HCT116 (cell line): Measurements from ENCODE around the gene CFAP74. TPM values are rescaled to one million over a fixed set of nuclear protein-coding genes. Genes with fewer than 3 reads are reported as not detected.

Experiments
- ATAC-seq: fragments of 200-7000 bp; cut with Tn5 transposase; 2 replicates; pipeline ENCODE4 v1.9.1; 2020; ENCODE audit warnings: mild to moderate bottlenecking, moderate library complexity
- BruUV-seq: library from RNA; stranded (reverse); fragments of 400-500 nt; replicated peaks from 2 replicates; lab custom pipeline; 2021; lab: Mats Ljungman, UMichigan
- CTCF ChIA-PET: fragments of 300-600 bp; sonication (Branson Sonifier 250); formaldehyde crosslinking; loops from one replicate; lab custom pipeline; 2021; ENCODE audit warnings: antibody characterized with exemption; lab: Charles Lee
- POLR2A ChIA-PET: fragments of 300-600, 350-600 bp; sonication (Branson Sonifier 250); formaldehyde crosslinking; loops from one replicate; lab custom pipeline; 2021; ENCODE audit warnings: antibody characterized with exemption; lab: Charles Lee
- RAD21 ChIA-PET, 2 experiments: fragments of 300-600 bp; sonication (Branson Sonifier 250); formaldehyde crosslinking; loops; one replicate each; lab custom pipeline; 2023; ENCODE audit warnings: low total read pairs in 2 of 2; ENCODE audit not compliant: uncharacterized antibody in 2 of 2, unreplicated experiment in 2 of 2, low non-redundant PET in 1 of 2; lab: Charles Lee
- DNase-seq: peaks from one replicate; pipeline ENCODE4 v3.0.0-alpha.2; 2010; ENCODE audit warnings: low read depth, low spot score
- H2AFZ ChIP-seq: fragments of 200-600 bp; shearing (Covaris generic), sonication (generic); 2 replicates; pipeline ENCODE4 v1.6.1; 2017; ENCODE audit warnings: low read depth, mixed run types, mixed read lengths, antibody characterized with exemption, low read length; ENCODE audit not compliant: poor library complexity, severe bottlenecking
- H3K27ac ChIP-seq: 2 replicates; pipeline ENCODE4 v1.5.1; 2012; ENCODE audit warnings: low read depth, low read length
- H3K27me3 ChIP-seq: fragments of 200-600 bp; sonication (generic); 2 replicates; pipeline ENCODE4 v1.6.1; 2016; ENCODE audit warnings: mixed run types, low read length, mixed read lengths; ENCODE audit not compliant: insufficient read depth
- H3K36me3 ChIP-seq, 2 experiments: fragments of 200-500 bp in 1 of 2; fragments of 200-600 bp in 1 of 2; sonication (Bioruptor generic) in 1 of 2; sonication (generic) in 1 of 2; 2 replicates each; pipeline versions ENCODE4 v1.5.1 to v1.6.1; 2014 to 2016; ENCODE audit warnings: low read length in 2 of 2, inconsistent platforms in 1 of 2, mixed read lengths in 1 of 2, mixed run types in 1 of 2; ENCODE audit not compliant: insufficient read depth in 2 of 2, control insufficient read depth in 1 of 2
- H3K4me1 ChIP-seq, 2 experiments: fragments of 200-600 bp in 1 of 2; sonication (generic) in 1 of 2; 2 replicates each; pipeline versions ENCODE4 v1.5.1 to v1.6.1; 2012 to 2017; ENCODE audit warnings: low read length in 2 of 2, inconsistent platforms in 1 of 2, mild to moderate bottlenecking in 1 of 2, mixed read lengths in 1 of 2, mixed run types in 1 of 2, moderate library complexity in 1 of 2; ENCODE audit not compliant: insufficient read depth in 2 of 2, control insufficient read depth in 1 of 2
- H3K4me2 ChIP-seq: fragments of 200-600 bp; sonication (generic); 2 replicates; pipeline ENCODE4 v1.6.1; 2017; ENCODE audit warnings: mixed run types, low read length, mixed read lengths
- H3K4me3 ChIP-seq, 2 experiments: fragments of 200-600 bp in 1 of 2; sonication (generic) in 1 of 2; replicated peaks in 1 of 2; 2 replicates each; pipeline ENCODE4 v1.5.1; 2011 to 2016; ENCODE audit warnings: low read length in 2 of 2, control low read depth in 1 of 2, low read depth in 1 of 2, mild to moderate bottlenecking in 1 of 2, mixed read lengths in 1 of 2, mixed run types in 1 of 2
- H3K79me2 ChIP-seq: fragments of 200-600 bp; sonication (generic); 2 replicates; pipeline ENCODE4 v1.6.1; 2017; ENCODE audit warnings: mild to moderate bottlenecking, mixed run types, low read length, moderate library complexity, mixed read lengths; ENCODE audit not compliant: insufficient read depth
- H3K9ac ChIP-seq: fragments of 200-600 bp; sonication (generic); 2 replicates; pipeline ENCODE4 v1.6.1; 2016; ENCODE audit warnings: low read length, mixed read lengths
- H3K9me2 ChIP-seq: fragments of 200-600 bp; sonication (generic), shearing (Covaris generic); 2 replicates; pipeline ENCODE4 v1.6.1; 2017; ENCODE audit warnings: mixed run types, mild to moderate bottlenecking, moderate library complexity; ENCODE audit not compliant: insufficient read depth
- H3K9me3 ChIP-seq, 2 experiments: fragments of 200-500 bp in 1 of 2; fragments of 200-600 bp in 1 of 2; sonication (Bioruptor generic) in 1 of 2; sonication (generic) in 1 of 2; 2 replicates each; pipeline ENCODE4 v1.6.1; 2014 to 2017; ENCODE audit warnings: low read length in 2 of 2, mixed read lengths in 2 of 2, inconsistent platforms in 1 of 2, low read depth in 1 of 2, mild to moderate bottlenecking in 1 of 2, mixed run types in 1 of 2, moderate library complexity in 1 of 2; ENCODE audit not compliant: control insufficient read depth in 1 of 2, insufficient read depth in 1 of 2
- H4K20me1 ChIP-seq: fragments of 200-600 bp; sonication (generic), shearing (Covaris generic); 2 replicates; pipeline ENCODE4 v1.6.1; 2017; ENCODE audit warnings: mixed run types, mild to moderate bottlenecking, moderate library complexity; ENCODE audit not compliant: insufficient read depth
- CBX3 ChIP-seq: IDR thresholded peaks from 2 replicates; pipeline ENCODE4 v1.6.1; 2012; ENCODE audit warnings: low read depth
- ELF1 ChIP-seq: IDR thresholded peaks from 2 replicates; pipeline ENCODE4 v1.6.1; 2012; ENCODE audit warnings: low read depth, borderline replicate concordance
- FOSL1 ChIP-seq: IDR thresholded peaks from 2 replicates; pipeline ENCODE4 v1.6.1; 2012; ENCODE audit warnings: low read depth
- POLR2AphosphoS5 ChIP-seq: IDR thresholded peaks from 2 replicates; pipeline ENCODE4 v1.6.1; 2011; ENCODE audit warnings: mild to moderate bottlenecking, low read depth, low read length, moderate library complexity
- SP1 ChIP-seq: IDR thresholded peaks from 2 replicates; pipeline ENCODE4 v1.6.1; 2012; ENCODE audit warnings: low read depth
- TCF7L2 ChIP-seq: IDR thresholded peaks from 2 replicates; pipeline ENCODE4 v1.7.0; 2011; ENCODE audit warnings: borderline replicate concordance, inconsistent platforms; ENCODE audit not compliant: insufficient read depth, insufficient read length; ENCODE audit errors: extremely low read depth
- YY1 ChIP-seq: IDR thresholded peaks from 2 replicates; pipeline ENCODE4 v1.6.1; 2011; ENCODE audit warnings: low read length, low read depth, moderate library complexity, mild to moderate bottlenecking; ENCODE audit not compliant: insufficient replicate concordance; ENCODE audit errors: extremely low read depth
- ZFX ChIP-seq: fragments of 450-650 bp; IDR thresholded peaks from 2 replicates; pipeline ENCODE4 v1.6.1; 2017
- intact Hi-C: fragments of 100-400 bp; cut with micrococcal nuclease; formaldehyde crosslinking; loops from 2 replicates; pipeline ENCODE4 v1.10.0; 2022
- total RNA-seq: library from RNA; stranded (reverse); gene quantifications from one replicate; pipeline ENCODE4 v1.2.1, GENCODE V29; 2021; ENCODE audit not compliant: unreplicated experiment
- TF ChIP-seq, protein P1 (sequence below): IDR thresholded peaks from 2 replicates; pipeline ENCODE4 v1.6.1; 2011; ENCODE audit warnings: mild to moderate bottlenecking, low read length, moderate library complexity; ENCODE audit not compliant: insufficient replicate concordance; ENCODE audit errors: extremely low read depth
- TF ChIP-seq, protein P2 (sequence below): IDR thresholded peaks from 2 replicates; pipeline ENCODE4 v1.6.1; 2012; ENCODE audit warnings: low read depth

The CFAP74 gene
- total RNA-seq, 1 experiment from 2014 or later, result 4.9 TPM

DNA sequence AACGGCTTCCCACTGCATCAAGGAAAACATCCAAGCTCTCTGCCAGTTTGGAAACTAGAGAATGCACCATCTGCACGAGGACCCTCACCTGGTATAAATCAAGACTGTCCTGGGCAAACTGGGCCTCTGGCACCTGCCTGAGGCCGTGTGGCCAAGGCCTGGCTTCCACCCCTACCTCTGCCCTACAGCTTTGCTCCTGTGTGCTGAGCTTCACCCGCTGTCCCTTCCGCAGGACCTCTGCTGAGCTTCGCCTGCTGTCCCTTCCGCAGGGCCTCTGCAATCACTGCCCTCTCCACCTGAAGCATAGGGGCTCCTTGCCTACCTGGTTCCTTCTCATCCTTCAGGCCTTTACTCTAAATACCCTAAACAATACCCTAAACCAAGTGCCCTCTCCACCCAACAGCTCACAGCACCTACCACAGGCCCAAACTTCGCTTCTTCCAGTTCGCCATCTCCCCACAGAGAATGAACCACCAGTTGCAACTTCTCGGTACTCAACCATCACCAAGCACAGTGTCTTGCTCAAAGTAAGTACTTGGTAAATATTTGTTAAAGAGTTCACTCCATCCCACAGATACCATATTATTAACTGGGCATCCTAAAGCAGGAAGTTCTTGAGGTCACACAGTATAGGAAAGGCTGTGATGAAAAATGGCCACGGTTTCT is 131.1 kb downstream of the CFAP74 start:
- H3K79me2 ChIP-seq, result peaks cover 99% of the 10 kb centered on the region
- intact Hi-C loops, result no loop called here
- H3K27ac ChIP-seq, result no peak overlapping the region
- no peak overlapping the region for H3K4me3 ChIP-seq
- H4K20me1 ChIP-seq, result peaks cover 24% of the 10 kb centered on the region; the same call in 1 of the 2 replicates
- DNase-seq (no peak), ATAC-seq (no peak)
- no peaks in the 10 kb centered on the region for H3K9me2 ChIP-seq
- no peak overlapping the region for H3K4me2 ChIP-seq
- H3K9ac ChIP-seq, result no peak overlapping the region
- no peaks in the 10 kb centered on the region for H3K27me3 ChIP-seq
- no peak overlapping the region for H2AFZ ChIP-seq
- TF ChIP-seq CBX3, result no peak
- TF ChIP-seq YY1, result no peak
- TF ChIP-seq, protein P1, sequence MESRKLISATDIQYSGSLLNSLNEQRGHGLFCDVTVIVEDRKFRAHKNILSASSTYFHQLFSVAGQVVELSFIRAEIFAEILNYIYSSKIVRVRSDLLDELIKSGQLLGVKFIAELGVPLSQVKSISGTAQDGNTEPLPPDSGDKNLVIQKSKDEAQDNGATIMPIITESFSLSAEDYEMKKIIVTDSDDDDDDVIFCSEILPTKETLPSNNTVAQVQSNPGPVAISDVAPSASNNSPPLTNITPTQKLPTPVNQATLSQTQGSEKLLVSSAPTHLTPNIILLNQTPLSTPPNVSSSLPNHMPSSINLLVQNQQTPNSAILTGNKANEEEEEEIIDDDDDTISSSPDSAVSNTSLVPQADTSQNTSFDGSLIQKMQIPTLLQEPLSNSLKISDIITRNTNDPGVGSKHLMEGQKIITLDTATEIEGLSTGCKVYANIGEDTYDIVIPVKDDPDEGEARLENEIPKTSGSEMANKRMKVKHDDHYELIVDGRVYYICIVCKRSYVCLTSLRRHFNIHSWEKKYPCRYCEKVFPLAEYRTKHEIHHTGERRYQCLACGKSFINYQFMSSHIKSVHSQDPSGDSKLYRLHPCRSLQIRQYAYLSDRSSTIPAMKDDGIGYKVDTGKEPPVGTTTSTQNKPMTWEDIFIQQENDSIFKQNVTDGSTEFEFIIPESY, result no peak
- no peak for TF ChIP-seq ZFX
- TF ChIP-seq, protein P2, sequence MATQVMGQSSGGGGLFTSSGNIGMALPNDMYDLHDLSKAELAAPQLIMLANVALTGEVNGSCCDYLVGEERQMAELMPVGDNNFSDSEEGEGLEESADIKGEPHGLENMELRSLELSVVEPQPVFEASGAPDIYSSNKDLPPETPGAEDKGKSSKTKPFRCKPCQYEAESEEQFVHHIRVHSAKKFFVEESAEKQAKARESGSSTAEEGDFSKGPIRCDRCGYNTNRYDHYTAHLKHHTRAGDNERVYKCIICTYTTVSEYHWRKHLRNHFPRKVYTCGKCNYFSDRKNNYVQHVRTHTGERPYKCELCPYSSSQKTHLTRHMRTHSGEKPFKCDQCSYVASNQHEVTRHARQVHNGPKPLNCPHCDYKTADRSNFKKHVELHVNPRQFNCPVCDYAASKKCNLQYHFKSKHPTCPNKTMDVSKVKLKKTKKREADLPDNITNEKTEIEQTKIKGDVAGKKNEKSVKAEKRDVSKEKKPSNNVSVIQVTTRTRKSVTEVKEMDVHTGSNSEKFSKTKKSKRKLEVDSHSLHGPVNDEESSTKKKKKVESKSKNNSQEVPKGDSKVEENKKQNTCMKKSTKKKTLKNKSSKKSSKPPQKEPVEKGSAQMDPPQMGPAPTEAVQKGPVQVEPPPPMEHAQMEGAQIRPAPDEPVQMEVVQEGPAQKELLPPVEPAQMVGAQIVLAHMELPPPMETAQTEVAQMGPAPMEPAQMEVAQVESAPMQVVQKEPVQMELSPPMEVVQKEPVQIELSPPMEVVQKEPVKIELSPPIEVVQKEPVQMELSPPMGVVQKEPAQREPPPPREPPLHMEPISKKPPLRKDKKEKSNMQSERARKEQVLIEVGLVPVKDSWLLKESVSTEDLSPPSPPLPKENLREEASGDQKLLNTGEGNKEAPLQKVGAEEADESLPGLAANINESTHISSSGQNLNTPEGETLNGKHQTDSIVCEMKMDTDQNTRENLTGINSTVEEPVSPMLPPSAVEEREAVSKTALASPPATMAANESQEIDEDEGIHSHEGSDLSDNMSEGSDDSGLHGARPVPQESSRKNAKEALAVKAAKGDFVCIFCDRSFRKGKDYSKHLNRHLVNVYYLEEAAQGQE, result no peak
- TF ChIP-seq ELF1, result no peak
- no peak for TF ChIP-seq POLR2AphosphoS5
- no peak for TF ChIP-seq FOSL1
- TF ChIP-seq SP1, result no peak
- no peak for TF ChIP-seq TCF7L2
- H3K9me3 ChIP-seq, result no peaks in the 10 kb centered on the region
- RAD21 ChIA-PET, result no interaction called here
- BruUV-seq, result no TSS peak
- POLR2A ChIA-PET, result no interaction called here
- H3K36me3 ChIP-seq, result peaks cover 2 to 34% of the 10 kb centered on the region in 2 experiments; a peak in 2 of 4 replicates
- H3K4me1 ChIP-seq, result peaks cover 0 to 5% of the 10 kb centered on the region in 2 experiments; a peak in 2 of 4 replicates
- CTCF ChIA-PET, result interaction anchor here (1.0 kb wide), 1 partner anchor 34 kb away, joined by 3 read pairs; no protein-coding TSS in a partner anchor

Other genes starting within 250 kb of the CFAP74 start
- gene NADK, start 225.3 kb downstream of the CFAP74 start, total RNA-seq, result 93.4 TPM
- 371 TPM for gene GNB1, start 112.7 kb downstream of the CFAP74 start, total RNA-seq
- gene CALML6, start 88.5 kb downstream of the CFAP74 start, total RNA-seq, result 2.3 TPM
- 27.5 TPM for gene TMEM52, start 84.5 kb downstream of the CFAP74 start, total RNA-seq
- 15.6 TPM for gene GABRD, start 15.6 kb upstream of the CFAP74 start, total RNA-seq
- gene PRKCZ, start 46.6 kb upstream of the CFAP74 start, total RNA-seq, result 46.8 TPM
- 112 TPM for gene FAAP20, start 191.0 kb upstream of the CFAP74 start, total RNA-seq
- 56.2 TPM for gene SKI, start 224.5 kb upstream of the CFAP74 start, total RNA-seq